ENCODE data around the gene OBI1.

OBI1 gene

DNA sequence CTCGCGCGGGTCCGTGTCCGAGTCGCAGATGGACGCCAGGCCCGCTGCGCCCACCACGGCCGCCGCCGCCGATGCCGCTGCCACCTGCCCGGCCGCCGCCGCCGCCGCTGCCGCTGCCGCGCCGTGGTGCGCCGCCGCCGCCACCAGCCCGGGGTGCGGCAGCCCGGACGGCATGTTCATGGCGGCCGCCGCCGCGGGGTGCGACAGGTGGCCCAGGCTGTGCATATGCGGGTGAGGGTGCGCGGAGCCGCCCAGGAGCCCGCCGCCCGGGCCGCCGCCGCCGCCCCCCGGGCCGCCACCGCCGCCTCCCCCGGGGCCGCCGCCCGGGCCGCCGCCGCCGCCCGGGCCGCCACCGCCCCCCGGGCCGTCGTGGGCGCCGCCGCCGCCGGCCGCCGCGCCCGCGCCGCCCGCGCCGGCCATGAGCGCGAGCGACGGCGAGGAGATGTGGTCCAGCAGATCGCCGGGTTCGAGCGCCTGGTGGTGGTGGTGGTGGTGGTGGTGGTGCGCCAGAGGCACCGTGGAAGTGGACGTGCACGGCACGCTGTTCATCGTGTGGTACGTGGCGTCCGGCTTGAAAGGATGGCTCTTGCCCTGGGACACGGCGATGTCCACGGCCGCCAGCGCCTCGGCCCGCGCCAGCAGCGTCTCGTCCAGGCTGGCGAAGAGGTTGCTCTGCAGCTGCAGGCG lies 56.9 kb downstream of the OBI1 start:
- no peak for DNase-seq

DNA sequence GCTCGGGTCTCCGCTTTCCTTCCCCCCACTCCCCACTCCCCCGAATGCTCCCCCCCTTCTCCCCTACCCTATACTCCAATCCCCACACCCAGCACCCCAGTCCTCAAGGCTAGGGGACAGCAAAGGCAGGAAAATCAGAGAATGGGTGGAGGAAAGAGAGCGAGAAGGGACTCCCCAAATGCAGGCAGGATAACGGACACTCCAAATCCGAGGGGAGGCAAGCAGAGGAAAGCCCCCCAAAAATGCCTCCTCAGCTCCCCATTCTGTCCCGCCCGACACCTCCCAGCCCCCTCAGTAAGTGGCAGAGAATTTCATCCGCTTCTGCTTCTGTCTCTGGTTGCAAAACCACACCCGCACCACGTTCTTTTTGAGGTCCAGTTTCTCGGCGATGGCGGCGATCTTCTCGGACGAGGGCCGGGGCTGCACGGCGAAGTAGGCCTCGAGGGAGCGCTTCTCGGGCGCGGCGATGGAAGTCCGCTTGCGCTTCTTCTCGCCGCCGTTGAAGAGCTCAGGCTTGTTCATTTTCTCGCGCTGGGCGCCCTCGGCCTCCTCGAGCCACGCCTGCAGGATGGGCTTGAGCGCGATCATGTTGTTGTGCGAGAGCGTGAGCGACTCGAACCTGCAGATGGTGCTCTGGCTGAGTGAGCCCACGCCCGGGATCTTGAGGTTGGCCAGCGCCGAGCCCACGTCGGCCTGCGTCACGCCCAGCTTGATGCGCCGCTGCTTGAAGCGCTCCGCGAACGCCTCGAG lies 57.7 kb downstream of the OBI1 start:
- DNase-seq, result no peak

DNA sequence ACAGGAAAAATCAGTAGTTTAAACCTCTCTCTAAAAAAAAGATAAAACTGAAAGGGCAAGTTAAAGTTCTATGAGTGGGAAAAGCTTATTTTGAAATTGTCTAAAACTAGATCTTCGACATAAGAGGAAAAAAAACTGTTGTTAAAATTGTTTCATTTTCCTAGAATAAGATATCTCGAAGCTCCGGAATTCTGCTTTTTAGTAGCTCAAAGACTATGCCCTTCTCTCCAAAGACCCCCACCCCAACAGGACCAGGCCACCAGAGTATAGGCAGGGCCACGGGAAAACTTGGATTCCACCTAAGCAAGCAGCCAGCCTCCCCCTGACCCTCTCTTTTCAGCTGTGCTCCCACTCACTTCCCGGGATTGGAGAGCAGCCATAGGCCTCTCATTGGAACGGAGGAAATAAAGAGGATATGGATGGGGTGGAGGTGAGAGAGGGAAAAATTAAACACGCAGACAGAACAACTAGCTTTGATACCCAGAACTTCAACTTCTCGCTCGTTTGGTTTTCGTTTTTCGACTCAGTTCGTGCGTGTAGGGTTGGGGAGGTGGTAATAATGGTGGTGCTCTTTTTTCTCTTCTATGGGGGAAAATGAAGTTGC lies 58.6 kb downstream of the OBI1 start:
- no peak for DNase-seq

DNA sequence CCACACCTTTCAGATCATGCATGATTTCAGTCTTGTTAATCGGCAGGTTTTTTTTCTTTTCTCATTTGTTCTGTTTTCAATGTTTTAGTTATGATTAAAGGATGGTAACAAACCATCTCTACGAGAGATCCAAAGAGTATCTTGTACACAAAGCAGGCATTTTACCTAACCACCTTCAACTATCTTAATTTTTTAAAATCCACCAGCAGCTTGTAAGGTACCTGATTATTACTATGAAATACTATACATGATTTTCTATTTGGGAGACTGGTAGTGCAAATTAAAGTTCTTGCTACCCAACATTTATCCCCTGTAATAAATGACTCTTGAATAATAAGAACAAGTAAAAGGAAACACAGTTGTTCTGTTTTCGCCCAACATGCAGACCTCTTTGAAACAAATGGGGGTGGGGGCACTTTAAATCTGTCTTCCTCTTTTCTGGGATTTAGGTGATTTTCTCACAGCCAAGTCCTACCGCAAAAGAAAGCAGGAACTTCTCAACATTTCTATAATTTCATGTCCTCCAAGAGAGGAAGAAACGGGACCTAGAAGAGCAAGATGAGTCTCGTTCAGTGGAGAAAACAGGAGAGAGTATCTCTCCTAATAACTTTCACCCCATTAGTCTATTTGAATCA lies 59.2 kb downstream of the OBI1 start:
- DNase-seq, result no peak

DNA sequence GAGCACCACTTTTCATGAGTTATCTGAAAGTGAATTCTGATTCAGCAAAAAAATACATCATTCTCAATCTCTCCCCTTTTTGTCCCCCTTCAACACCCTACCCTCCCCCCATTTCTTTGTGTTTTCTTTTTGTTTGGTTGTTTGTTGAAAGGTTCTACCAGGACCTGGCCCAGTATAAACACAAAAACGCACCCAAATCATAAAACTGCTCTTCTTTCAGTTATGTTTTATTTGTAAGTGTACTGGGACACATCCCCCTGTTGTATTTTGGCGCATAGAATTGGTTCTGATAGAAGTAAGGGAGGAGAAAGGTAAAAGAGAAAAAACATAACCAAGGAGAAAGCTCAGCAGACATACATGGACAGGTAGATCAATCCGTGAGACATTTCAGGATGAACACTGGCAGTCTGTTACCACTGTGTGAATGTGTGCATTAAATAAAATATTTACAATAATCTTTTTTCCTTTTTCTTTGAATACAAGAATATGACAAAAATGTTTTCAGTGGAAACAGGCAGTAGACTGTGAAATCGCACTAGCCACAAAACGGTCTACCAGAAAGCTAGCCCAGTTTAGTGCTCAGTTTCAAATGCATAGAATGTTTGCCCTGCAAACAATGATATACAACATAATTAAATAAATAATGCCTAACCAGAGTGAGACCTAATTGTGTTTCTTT lies 59.9 kb downstream of the OBI1 start:
- no peak for DNase-seq

DNA sequence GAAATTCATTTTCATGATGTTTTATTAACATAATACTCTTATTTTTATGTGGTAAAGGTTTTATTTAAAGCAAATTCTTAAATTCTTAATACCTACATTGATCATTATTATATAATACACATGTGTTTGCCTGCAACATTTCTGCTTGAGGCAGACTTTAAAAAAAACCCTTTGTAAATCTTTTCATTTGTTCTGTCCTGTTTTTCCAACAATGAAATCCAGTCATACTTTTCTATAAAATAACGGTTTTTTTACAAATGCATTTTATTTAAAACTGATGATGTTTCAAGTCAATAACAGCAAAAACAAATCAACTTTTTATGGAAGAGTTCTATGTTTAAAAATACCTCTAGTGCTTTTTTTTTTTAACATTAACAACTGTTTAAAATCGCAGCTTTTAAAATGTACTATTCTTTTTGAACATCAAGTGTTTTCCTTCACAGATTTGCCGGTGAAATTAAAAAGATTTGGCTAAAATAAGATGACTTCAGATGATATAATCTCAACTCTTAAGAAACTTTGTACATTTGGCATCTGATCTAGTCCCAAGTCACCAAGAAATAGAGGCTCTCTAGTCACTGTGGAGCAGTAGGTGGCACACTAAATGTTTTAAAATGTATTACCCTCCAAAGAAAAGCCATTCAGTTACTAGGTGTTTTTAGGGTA lies 60.7 kb downstream of the OBI1 start:
- no peak for DNase-seq

DNA sequence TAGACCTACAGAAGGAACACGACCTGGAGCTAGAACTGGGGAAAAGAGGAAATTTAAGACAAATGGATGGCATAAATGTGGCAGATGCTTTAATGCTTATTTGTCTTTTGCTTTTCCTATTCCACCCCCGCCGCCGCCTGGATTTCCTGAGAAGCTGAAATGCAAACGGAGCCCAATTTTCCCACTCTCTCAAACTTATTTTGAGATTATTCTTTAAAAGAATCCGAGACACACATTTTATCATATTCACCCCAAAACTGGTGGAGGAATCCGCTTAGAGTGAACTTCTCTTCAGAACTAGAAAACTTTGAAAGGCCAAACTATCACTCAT lies 61.4 kb downstream of the OBI1 start:
- no peak for DNase-seq

DNA sequence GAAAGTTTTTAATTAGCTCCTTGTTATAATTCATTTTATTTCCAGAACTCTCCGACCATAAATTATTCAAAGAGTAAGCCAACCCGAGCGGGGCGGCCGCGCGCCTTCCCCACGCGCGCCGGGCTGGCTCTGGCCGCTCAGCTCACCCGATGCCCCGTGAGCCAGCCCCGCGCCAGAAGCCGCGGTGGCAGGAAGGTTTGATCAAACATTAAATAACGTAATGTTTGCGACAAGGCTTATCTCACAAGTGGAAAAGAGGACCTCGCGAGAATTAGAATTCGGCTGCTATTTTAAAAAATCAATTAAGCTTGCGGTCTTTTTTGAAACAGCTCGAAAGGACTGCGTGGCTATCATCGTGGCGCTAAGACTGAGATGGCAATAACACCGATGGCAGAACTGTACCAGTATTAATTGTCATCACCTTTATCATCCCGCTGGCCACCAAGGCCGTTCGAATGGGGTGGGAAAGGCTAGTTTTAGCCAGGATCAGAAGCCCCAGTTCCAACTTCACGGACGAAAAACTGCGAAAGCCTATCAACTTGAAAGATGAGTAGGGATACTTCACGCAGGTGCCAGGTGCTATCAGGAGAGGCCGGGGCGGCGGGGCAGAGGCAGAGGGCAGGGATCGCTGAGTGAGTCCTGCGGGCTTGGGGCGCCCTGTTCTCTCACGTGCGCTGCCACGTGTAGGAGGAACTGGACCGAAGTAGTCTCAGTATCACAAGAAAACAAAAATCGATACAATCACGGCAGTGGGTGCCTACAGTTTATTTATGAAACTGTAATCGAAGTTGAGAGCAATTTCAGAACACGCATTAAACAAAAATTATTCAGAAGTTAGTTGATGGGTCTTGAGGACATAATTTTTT lies 62.0 kb downstream of the OBI1 start:
- no peak for DNase-seq

DNA sequence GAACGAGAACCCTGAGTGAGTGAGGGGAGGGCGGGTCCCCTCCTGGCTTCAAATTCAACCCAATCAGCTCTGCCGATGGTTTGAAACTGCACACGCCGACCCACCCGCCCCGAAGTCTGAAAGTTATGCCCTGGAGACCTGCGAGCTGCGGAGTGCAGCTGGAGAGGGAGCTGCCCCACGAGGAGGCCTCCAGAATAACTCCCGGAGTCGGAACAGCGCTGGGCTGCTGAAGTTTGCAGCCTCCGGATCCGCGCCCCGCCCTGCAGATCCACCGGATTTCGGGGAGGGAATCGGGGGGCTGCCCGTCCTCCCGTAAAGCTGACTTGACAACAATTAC lies 62.6 kb downstream of the OBI1 start:
- DNase-seq, result no peak

DNA sequence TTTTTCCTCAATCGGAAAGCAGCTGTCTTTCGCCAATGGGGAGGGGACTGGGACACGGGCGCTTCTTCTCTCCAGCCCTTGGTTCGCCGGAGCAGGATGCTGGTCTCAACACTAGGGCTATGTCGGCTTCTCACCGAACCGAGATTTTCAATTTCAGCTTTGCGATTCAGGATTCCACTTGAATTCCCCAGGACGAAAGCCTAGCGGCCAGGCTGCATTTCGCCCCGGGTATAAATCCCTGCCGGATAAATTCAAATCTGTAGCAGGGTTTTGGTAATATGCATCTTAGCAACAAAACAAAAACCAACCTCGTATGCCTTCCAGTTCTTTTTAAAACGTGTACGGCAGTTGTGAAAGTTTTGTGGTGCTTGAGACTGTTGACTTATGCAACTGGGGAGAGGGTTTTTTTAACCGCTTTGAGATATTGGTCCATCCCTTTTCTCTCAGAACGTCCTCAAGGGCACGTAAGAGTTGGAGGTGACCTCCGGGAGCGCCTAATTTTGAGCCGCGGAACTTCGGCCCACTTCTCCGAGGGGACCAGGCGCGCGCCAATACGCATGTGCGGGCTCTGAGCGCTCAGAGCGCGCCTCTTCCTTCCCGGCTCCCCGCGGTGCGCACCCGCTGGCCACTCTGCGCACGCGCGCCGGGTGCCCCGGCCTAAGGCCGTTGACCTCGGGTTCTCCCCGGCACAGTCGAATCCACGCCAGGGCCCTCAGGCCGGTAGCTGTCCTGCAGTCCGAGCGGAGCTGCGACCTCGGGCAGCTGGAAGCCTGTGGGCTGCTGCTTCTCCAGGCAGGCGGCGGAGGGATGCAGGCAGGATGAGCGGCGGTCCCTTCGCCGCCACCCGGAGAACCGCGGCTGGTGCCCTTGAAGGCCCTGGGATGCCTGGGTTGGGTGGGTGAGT lies 63.2 kb downstream of the OBI1 start:
- DNase-seq, result no peak

DNA sequence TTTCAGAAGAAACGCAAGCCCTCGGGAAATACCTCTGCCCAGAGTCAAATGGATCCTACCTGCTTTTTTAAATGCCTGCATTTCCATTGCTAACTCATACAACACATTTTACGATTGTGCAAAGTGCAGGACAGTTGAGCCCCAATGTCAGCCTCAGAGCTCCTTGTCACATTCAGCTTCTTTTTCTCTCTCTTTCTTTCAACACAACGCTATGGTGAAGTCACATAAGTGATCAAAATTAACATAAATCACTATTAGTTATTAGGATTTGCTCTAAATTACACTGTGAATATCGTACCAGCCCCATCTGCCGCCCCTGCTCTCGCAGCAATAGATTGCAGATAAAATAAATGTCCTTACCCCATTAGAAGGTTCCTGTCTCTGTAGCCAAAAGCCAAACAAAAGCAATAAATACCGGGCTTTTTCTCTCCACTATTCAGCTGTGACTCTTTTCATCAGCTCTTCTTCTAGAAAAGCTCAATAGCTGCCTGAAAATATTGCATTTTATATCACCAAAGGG lies 64.4 kb downstream of the OBI1 start:
- DNase-seq, result no peak

DNA sequence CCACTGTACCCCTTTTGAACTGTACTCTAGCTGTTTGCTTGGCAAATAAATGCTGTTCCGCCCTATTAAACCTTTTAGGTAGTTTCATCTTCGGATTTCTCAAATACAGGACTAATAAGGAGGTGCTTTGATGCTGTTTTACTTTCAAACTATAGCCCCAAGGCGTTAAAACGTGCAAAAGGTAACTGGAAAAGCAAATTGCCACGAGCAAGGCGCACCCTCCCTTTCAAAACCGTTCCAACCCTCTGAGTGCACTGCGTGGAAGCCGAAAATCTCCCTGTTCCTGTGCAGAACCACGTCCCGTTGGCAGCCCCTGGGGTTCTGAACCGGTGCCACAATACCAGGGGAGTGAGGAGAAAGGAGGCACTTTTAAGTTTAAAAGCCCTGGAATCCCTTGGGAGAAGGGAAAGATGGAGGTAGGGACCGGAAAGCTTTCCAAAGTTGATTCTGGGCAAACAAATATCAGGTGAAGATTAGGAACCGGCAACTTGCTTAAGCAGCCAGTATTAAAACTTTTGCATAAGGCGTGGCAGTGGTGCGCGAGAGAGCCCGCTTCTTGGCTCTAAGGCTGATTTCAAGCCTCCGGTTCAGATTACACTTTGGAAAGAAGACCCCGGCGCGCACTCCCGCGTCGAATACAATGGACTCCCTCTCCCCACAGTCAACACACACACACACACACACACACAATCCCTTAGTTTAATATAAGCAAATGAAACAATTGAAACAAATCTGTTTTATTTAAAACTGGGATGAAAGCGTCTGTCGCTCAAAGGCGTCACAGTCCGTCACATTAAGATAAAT lies 65.1 kb downstream of the OBI1 start:
- no peak for DNase-seq

DNA sequence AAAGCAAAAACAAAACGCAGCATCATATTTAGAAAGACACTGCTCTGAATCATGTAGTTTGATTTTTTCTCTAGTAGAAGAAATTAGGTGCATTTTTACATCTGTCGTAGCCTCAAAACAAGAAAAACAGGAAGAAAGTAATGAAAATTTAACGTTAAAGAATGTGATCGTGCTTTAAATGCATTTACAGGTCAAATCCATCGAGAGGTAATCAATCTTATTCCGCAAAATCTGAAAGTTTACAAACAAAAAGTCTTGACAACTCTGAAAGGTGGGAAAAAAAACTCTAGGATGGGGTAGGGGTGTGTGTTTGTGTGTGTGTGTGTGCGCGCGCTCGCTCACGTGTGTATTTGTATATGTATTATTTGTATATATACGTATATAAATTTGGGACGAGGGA lies 65.8 kb downstream of the OBI1 start:
- DNase-seq, result no peak

DNA sequence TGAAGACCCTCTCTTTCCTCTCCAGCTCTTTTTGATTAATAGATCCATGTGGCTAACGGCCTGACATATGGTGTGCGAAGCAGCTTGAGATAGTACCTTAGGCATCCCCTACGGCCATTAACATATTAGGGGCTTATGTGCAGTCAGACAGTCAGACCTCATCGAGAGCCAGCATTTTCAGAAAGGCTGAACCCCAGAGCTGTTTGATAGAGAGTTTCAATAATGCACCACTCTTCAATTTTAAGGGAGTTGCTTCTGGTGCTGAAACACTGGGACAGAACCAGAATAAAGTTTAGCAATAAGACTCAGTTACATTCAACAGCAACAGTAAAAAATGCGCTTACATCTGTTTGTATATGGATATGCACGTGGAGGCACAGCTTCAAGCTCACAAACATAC lies 66.4 kb downstream of the OBI1 start:
- DNase-seq, result no peak

DNA sequence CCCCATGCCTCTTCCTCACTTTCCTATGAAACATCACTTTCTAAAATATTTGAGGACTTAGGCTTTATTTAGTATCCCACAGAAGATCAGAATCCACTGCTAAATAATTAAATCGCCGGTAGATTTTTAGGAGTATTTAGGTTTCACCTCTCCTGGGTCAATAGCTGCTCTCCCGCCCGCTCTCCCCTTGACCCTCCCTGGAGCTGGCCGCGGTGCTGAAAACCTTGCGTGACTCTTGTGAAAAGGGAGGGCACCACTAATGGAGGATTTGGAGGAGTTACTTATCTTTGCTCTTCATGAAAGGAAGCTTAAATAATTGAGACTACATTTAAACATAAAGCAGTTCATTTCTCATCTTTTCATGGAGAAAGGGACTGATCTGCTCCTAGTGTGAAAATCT lies 69.7 kb downstream of the OBI1 start:
- DNase-seq, result no peak

DNA sequence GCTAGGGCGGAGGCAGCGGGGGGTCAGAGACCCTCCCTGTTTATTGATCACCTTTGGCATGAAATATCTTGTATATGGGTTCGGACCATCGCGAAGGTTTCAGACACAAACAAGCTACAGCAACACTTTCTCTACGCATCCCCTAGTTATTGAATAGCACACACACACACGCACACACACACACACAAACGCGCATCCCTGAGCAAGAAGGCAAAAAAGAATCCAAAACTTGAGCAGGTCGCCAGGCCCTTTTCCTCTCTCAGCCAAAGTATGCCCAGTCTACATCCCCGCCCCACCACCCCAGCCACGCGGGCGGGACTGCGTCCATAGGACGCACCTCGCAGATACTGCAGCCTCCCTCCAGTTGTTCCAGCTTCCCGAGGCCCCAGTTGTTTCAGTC lies 71.6 kb downstream of the OBI1 start:
- no peak for DNase-seq

DNA sequence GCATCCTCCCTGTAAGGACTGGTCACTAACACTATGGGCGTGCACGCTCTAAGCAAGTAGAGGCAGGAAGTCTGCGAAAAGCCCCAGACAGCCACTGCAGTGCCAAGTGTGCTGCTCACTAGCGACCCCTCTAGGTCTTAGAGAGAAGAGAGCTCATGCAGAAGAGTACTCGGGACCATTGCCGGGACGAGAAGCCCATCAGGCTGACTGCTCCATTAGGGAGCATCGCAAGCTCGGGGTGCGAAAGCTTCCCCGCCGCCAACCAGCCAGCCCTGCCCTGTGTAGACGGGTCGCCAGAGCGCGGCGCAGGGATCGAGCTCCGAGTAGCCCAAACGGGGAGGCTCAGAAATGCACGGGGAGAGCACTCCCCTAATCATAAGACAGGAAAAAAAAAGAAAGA lies 72.2 kb downstream of the OBI1 start:
- DNase-seq, result no peak

DNA sequence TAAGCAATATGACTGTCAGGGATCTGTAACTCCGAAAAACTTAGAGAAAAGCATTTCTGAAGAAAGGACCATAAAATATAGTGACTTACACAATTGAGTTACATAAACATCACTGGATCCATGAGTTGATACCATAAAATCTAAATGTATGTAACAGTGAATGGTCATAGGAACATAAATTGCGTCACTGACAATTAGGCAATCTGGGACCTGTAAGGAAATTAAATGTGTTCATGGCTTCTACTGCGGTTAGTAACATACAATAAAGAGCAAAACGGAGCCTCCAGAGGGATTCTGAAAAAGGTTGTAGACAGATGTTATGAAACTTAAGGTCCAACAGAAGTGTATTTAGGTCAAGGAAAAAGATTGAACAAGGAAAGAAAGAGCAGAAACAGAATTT lies 82.7 kb downstream of the OBI1 start:
- no peak for DNase-seq

DNA sequence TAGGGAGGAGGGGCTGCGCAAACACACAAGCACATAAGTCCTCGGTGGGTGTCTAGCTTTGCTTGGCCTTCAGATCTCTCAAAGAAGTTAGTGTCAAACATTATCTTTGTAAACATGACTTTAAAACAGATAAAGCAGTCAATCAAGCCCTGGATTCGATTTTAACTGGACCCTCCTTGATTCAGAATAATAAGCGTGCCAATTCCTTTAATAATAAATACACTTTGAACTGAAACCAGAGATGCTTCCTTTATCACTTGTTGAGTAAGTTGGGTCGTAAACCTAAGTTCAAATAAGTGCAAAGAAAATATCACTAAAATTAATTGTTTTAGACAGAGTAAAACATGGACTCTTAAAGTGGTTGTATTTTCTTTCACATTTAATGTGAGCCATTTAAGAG lies 86.5 kb downstream of the OBI1 start:
- DNase-seq, result no peak

DNA sequence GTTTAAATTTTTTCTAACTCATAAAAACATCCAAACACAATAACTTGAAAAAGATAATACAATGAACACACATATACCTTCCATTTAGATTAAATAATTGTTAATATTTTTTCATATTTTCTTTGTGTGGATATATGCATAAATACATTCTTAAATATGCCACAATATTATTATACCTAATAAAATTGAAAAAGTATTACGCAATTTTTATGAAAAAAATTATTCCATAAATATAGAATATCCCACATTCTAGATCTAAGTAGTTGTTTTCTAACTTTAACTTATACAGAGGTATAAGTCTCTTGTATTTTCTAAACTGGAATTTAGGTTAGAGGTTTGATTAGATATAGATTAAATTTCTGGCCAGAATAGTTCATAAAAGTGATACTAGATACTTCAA lies 89.9 kb downstream of the OBI1 start:
- no peak for DNase-seq
